Stimulated activated CD4-positive, alpha-beta T cell treated with anti-CD3 and anti-CD28 coated beads, Interleukin-2, amount 100 ng/mL, for 48 hours (primary cell): ENCODE results near the gene MATN4.
A peak's percentile ranks its signal among the peaks of the same experiment; 100 is the strongest.
"Not testable (repeated sequence)": the region's sequence is repeated elsewhere in the genome, so short reads cannot be mapped to it uniquely, and the experiment has no call there.

Experiments
- DNase-seq, 2 donors: peaks; one replicate each; pipeline ENCODE4 v3.0.0-alpha.2; 2020

The MATN4 gene, protein sequence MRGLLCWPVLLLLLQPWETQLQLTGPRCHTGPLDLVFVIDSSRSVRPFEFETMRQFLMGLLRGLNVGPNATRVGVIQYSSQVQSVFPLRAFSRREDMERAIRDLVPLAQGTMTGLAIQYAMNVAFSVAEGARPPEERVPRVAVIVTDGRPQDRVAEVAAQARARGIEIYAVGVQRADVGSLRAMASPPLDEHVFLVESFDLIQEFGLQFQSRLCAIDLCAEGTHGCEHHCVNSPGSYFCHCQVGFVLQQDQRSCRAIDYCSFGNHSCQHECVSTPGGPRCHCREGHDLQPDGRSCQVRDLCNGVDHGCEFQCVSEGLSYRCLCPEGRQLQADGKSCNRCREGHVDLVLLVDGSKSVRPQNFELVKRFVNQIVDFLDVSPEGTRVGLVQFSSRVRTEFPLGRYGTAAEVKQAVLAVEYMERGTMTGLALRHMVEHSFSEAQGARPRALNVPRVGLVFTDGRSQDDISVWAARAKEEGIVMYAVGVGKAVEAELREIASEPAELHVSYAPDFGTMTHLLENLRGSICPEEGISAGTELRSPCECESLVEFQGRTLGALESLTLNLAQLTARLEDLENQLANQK

DNA sequence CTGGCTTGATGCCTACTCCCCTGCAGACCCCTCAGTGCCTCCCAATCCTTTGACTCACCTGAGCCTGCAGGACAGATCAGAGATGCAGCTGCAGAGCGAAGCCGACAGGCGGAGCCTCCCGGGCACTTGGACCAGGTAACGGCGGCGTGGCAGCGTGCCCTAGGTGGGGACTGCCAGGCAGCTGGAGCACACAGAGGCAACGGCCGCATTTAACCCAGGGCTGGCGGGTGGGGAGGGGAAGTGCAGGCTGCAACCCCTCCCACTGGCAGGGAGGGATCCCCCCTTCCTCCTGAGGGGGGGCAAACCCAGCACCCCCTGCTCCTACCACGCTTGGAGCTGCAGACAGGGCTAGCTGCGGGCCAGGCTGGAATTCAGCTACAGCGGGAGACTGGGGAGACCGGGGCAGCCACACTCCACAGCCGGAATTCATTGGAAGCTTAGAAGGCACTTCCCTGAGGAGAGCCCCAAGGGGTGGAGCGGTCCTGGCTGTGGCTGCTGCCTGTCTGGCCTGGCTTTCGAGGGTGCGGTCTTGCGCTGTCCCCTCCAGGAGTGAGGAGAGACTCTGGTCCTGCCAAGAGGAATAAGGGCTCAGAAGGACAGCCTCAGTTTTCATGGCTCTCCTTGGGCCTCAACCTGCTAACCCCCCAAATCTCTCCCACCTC, at the start of gene MATN4:
MATN4 (minus strand) TSS at position 183 of the 662 bp plus-strand sequence. CDS start 2,717 bp downstream, outside the sequence.
- DNase-seq: no peak

DNA sequence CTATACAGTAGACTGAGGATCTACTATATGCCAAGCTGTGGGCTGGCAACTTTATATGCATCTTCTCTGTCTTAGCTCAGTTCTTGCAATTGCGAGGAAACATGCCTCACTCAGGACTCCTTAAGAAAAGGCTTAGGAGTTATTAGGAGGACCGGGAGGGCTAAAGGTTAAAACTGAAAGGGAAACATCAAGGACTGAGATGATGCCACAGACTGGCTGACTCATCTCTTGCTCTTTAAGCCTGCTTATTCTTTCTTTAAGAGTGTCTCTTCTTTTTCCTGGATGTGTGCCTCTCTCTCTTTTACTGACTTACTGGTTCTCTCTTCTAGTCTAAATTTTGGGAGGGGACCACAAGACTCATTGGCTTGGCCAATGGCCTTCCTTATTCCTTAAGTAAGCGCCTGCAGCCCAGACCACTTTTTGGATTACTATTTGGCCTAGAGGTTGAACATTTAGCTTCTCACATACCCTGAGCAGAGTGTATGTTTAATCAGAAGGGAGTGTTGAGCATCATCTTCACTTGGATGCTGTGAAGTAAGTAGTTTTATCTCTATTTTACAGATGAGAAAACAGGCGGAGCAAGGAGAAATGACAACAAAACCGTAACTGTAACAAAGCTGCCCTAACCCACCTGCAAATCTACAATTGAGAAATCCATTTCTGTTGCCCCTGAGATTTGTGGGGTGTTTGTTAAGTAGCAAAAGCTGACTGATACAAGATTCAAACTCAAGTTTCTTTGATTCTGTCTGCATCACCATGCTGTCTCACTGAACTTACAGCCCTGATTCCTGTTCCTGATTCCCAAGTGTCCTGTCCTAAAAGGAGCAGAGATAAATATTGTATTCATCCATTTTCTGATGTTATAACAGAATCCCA, 47.3 kb upstream of the MATN4 start:
- no peak for DNase-seq

DNA sequence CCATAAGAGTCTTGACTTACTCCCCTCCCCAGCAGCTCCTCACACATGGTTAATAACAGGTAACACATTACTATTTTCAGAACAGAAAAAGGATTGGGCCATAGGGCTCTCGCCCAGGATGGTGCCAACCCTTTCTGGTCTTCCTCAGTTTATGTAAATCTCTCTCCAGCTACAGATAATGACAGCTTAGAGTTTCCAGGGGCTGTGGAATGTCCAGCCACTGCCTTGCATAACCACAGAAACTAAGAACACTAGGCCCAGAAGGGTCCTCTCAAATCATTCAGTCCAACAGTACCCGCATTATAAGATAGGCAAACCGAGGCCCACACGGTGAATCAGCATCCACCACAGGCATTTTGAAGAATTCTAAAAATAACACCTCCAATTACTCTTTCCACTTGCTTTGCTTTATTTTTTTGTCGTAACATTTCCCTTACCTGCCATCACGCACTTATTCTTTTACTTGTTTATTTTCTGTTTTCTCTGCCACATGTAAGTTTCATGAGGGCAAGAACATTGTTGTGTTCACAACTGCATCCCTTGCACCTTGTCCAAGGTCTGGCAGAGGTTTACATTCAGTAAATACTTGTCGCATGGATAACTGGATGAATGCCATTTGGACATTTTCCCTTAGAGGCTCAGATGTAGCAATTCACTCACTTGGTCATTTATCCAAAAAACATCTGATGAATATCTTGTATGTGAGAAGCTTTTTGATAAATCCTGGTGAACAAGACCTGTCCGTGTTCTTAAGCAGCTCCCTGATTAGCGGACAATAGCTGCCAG, 46.5 kb upstream of the MATN4 start:
- DNase-seq: no peak

DNA sequence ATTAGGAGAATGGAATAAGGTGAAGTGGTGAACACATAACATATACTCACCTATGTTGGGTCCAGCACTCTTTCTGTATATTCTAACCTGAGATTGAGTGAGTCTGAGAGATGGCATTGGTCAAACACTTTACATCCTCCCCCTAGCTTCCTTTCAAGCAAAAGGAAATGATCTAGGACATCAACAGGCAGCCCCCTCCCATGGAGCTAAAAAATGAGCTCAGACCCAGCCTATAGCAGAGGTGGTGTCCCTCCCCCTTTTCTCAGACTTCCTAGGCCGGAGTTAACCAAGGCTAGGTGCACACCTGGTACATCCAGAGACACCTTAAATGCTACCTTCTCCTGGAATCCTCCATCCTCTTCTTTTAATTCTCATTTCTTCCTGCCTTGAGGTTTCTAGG, 45.6 kb upstream of the MATN4 start:
- no peak for DNase-seq

DNA sequence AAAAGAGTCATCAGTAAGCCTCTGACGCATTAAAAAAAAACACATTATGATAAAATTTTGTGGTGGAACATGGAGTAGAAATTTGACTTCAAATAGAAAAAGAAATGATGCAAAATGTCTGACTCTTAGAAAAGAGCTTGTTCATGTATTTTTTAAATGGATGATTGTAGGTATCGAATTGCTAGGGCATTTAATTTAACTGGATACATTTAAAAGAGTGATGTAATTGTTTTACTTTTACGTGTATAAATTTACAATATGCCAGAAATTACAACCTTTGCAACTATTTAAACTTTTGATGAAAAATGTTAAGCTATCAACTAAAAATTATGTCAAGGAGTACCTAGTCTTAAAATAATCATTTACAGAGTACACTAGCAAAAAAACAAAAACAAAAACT, 44.6 kb upstream of the MATN4 start:
- DNase-seq: no peak

DNA sequence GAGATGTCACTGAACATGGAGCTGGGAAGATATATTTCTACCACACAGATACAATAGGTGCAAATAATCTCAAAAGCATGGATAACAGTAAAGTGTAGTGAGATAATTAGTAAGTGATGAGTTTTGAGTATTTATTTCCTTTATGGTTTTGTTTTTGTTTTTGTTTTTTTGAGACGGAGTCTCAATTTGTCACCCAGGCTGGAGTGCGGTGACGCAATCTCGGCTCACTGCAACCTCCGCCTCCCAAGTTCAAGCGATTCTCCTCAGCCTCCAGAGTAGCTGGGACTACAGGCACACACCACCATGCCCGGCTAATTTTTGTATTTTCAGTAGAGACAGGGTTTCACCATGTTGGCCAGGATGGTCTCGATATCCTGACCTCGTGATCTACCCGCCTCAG, 42.7 kb upstream of the MATN4 start:
- DNase-seq: not testable (repeated sequence)

- DNase-seq: no peak
These were observed 42.1 kb upstream of the MATN4 start for GRCh38 chr20:45350217-45350616.

- peak; percentile 59 to 60 for DNase-seq
These were observed 40.1 kb upstream of the MATN4 start, which contains the start of gene SDC4 for GRCh38 chr20:45347936-45348778. Gene SDC4 (minus strand): TSS chr20:45348424. CDS start chr20:45348384, 40 bp downstream.

DNA sequence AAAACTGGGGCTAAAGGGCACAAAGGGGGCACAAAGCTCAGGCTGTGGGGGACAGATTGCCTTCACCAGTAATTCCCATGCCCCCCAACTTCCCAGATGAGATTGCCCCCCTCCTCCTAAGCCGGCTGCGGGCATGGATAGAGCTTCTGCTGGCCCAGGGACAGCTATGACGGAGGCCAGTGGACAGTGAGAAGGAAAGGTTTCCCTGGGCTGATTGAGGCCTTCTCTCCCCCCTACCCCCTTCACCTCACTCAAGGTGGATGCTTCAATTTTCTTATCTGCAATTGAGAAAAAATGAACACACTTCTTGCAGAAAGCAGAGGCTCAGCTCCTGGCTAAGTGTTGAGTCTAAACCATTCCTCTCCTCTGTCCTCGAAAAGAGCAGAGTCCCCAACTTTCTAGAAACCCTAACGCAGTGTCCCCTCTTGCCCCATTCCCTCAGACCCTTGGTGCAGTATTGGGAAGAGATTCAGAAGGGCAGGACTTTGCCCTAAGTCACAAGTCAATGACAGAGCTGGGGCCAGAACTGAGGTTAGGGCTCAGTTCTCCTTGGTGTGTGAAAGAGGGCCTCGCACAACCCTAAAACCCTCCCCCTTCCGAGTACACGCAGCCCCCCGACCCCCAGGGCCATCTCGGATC, 39.3 kb upstream of the MATN4 start:
- no peak for DNase-seq

DNA sequence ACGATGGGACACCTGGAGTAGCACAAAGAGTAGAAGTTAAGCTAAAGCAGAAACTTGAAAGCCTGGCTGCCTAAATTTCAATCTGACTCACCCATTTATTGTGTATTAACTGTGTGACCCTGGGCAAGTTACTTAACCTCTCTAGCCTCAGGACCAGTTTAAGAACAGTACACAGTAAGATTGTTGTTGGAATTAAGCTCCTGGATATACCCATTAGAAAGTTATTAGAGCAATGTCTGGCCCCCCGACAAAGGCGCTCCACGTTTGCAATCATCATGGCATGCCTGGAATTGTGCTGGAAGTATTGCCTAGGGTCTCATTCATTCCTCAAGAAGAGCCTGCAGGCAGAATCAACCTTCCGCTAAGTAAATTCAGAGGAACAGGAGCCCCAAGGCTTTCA, 38.8 kb upstream of the MATN4 start:
- DNase-seq: no peak

DNA sequence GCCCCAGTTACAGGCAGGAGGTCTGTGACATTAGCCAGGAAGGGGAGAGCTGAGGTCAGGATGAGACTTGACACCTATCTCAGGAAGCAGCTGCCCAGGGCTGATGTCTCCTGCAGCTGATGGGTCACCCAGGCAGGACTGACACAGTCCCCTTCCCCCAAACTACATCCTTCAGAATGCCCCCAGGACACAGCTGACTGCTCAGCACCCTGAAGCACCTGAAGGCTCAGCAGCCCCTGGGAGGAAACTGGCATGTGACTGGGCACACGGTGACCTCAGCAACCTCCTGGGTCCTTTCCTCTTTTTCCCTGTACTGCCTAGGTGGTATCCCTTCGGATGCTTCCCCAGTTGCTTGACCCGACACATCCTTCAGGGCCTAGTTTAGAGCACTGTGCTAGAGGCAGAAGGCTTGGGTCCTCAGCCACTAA, 38.2 kb upstream of the MATN4 start:
- no peak for DNase-seq

DNA sequence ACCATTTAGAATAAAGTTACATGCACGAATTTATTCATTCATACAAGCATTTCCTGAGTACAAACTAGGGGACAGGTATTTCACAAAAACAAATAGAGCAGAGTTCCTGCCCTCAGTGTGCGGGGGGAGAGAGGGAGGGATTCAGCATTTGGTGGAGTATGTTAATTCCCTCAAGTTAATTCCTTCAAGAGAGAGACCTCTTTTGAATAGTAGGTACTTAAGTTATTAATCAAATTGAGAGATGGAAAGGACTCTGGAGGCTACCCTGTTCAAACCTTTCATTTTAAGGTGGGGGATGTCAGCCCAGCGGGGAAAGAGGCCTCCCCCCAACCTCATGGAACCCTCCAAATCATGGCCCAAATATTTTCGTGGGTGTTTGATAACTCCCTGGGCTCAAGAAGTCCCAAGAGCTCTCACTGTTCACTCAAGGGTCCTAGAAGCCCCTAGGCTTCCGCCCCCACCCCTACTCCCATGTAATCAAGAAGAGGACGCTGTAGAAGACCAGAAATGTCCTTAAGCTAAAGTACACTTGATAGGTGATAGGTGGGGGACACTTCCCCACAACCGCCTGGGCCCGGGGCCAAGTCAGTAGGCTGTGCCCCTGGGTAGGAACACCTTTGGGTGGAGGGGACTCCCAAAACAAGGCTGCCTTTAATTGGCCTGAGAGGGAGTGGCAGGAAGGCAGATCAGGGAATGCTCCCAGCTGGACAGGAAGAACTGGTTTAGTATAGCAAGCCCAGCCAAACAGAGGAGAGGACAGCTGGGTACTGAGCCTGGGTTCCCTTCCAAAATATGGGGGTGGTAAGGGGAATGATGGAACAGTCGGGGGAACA, 37.2 kb upstream of the MATN4 start:
- DNase-seq: no peak

- no peak for DNase-seq
These were observed 36.2 kb upstream of the MATN4 start for GRCh38 chr20:45344168-45344860.

GRCh38 chr20:45343532-45344167, 35.6 kb upstream of the MATN4 start:
- no peak for DNase-seq

DNA sequence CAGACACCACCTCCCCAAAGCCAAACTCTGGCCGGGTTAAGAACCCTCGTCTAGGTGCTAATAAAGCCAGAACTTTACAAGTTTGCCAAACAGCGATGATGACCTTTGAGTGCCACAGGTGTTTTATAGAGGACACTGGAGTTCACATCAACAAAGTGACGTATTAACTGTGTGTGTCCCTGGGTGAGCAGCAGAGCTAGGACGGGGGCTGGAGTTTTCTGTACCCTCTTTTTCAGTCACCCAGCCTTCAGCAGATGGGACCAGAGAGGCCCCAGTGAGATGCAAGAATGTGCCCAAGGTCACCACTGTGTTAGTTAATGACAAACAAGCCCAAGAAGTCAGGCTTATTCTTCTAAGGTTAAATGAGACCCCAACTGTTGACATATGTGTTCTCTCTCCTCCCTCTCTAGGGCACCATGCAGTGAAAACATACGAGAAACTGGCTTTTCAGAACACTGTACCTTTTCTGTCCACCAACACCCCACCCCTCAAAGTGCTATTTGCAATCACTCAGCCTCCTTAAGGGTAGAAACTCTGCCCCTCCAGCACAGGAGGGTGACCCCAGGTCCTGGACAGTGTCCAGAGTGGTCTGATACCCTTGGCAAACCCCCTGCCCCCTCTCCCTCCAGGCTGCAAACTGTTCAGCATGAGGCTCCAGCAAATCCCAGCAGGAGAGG, 34.9 kb upstream of the MATN4 start:
- DNase-seq: no peak

GRCh38 chr20:45341939-45342854, 34.1 kb upstream of the MATN4 start:
- DNase-seq: no peak

DNA sequence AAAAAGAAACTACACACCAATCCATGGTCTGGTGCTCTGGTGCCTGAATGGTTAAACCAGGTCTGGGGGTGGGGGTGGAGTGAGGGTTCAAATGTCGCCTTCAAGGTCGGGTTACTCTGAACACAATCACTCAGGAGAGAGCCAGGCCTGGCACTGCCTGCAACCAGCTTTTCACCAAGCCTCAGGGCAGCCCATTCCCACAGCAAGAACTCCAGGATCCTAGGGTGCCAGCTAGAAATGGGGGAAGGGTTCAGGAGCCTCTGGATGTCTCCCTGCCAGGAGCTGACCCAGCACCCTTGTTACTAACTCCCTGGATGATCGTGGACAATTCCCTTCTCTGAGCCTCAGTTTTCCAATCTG, 33.5 kb upstream of the MATN4 start:
- DNase-seq: no peak
